Measurements from ENCODE around the gene PPP1R12C.
"Not testable (repeated sequence)": the region's sequence is repeated elsewhere in the genome, so short reads cannot be mapped to it uniquely, and the experiment has no call there.

PPP1R12C gene

DNA sequence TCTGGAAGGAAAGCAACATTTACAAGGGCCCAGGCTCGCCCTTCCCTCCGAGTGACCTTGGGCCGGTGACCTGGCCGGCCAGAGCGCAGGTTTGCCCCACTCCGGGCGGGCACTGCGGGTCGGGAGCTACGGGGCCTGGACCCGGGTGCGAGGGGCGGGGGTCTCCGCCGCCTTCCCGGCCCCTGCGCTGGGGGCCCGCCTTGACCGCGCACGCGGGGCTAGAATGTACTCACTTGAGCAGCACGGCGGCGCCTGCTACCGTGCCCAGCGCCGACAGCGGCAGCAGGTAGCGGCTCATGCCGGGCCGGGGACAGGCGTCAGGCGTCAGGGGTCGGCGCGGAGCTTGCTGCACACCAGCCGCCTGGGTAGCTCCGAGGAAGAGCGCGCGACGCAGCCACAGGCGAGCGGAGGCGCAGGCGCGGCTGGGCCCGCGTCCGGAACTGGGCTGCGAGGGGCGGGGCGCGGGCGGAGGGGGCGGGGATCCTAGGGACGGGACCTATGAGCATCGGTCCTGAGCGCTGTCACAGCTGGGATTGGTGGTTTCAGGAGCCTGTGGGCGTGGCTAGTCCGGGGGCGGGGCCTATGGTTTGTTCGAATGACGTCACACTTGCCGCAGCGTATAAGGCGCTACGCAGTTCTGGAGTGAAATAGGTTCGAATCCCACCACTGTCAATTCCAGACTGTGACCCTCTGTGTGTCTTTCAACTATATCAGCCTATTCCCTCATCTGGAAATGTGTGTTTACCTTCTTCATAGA, 54.5 kb downstream of the PPP1R12C start, which contains the start of gene RDH13:
Gene RDH13 (minus strand): TSS at position 414 of the 757 bp plus-strand sequence. CDS start 116 bp downstream, at position 298.
- H3K4me3 ChIP-seq (ENCODE audit: low read depth, low read length) = peak within 1 kb of the TSS; percentile 68
- DNase-seq (ENCODE audit: low read depth) = peak; percentile 91
- TF ChIP-seq POLR2A (IDR thresholded peaks at IDR 0.05; ENCODE audit: extremely low read depth, insufficient read length) (peak; percentile 70), MYC (IDR thresholded peaks at IDR 0.05; ENCODE audit: low read depth, low read length) (peak; percentile 30; the same call in 1 of the 2 replicates)
- TF ChIP-seq, protein P1, sequence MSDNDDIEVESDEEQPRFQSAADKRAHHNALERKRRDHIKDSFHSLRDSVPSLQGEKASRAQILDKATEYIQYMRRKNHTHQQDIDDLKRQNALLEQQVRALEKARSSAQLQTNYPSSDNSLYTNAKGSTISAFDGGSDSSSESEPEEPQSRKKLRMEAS (IDR thresholded peaks at IDR 0.05; ENCODE audit: low read depth, low read length) = peak; percentile 26; the same call in 1 of the 2 replicates
- TF ChIP-seq, protein P2, sequence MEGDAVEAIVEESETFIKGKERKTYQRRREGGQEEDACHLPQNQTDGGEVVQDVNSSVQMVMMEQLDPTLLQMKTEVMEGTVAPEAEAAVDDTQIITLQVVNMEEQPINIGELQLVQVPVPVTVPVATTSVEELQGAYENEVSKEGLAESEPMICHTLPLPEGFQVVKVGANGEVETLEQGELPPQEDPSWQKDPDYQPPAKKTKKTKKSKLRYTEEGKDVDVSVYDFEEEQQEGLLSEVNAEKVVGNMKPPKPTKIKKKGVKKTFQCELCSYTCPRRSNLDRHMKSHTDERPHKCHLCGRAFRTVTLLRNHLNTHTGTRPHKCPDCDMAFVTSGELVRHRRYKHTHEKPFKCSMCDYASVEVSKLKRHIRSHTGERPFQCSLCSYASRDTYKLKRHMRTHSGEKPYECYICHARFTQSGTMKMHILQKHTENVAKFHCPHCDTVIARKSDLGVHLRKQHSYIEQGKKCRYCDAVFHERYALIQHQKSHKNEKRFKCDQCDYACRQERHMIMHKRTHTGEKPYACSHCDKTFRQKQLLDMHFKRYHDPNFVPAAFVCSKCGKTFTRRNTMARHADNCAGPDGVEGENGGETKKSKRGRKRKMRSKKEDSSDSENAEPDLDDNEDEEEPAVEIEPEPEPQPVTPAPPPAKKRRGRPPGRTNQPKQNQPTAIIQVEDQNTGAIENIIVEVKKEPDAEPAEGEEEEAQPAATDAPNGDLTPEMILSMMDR (IDR thresholded peaks at IDR 0.05; ENCODE audit: low read depth, low read length) = no peak

DNA sequence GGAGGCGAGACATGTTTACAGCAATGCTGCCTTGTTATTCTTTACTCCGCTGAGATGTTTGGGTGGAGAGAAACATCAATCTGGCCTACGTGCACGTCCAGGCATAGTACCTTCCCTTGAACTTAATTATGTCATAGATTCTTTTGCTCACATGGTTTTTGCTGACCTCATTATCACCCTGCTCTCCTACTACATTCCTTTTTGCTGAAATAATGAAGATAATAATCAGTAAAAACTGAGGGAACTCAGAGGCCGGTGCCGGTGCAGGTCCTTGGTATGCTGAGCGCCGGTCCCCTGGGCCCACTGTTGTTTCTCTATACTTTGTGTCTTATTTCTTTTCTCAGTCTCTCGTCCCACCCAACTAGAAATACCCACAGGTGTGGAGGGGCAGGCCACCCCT, 57.1 kb downstream of the PPP1R12C start:
- not testable (repeated sequence) for DNase-seq (ENCODE audit: low read depth); H3K4me3 ChIP-seq (ENCODE audit: low read depth, low read length)

DNA sequence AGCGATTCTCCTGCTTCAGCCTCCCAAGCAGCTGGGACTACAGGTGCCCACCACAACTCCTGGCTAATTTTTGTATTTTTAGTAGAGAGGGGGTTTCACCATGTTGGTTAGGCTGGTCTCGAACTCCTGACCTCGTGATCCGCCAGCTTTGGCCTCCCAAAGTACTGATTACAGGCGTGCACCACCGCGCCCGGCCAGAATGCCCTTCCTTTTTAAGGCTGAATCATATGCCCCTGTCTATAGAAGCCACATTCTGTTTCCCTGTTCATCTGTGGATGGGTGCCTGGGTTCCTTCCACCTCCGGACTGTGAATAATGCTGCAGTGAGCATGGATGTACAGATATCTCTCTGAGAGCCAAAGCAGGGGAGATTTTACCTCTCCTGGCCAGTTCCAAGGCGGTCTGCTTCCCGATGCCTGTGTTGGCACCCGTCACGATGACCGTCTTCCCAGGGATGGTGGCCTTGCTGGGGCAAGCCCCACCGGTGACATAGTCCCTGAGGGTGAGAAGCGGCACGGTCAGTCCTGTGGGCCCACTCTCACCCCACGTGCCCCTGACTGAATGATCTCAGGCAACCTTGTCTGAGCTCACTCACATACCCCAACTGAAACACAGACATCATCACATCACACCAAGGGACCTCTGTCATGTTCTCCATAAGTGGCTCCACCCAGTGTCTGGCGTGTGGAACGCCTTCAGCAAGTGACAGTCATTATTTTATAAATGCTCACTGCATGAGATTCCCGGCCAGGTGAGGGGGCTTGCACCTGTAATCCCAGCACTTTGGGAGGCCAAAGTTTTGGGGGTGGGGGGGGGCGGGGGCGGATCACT, 58.4 kb downstream of the PPP1R12C start:
- TF ChIP-seq, protein P2 (IDR thresholded peaks at IDR 0.05; ENCODE audit: low read depth, low read length) = peak; percentile 4
- TF ChIP-seq, protein P1 (IDR thresholded peaks at IDR 0.05; ENCODE audit: low read depth, low read length) = no peak
- no peak overlapping the region for H3K4me3 ChIP-seq (ENCODE audit: low read depth, low read length)
- no peak for DNase-seq (ENCODE audit: low read depth)

DNA sequence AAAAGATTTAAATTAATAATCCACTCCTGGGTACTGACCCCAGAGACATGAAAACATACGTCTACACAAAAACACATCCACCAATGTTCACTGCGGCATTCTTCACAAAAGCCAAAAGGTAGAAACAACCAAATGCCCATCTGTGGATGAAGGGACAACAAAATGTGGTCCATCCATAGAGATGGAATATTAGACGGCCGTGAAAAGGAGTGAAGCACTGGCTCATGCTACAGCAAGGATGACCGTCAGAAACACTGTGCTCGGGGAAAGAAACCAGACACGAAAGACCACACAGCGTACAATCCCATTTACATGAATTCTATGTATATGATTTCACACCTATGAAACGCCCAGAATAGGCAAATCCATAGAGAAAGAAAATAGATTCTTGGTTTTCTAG, 60.6 kb downstream of the PPP1R12C start:
- no peak overlapping the region for H3K4me3 ChIP-seq (ENCODE audit: low read depth, low read length)
- TF ChIP-seq, protein P2 (IDR thresholded peaks at IDR 0.05; ENCODE audit: low read depth, low read length) = no peak
- TF ChIP-seq, protein P1 (IDR thresholded peaks at IDR 0.05; ENCODE audit: low read depth, low read length) = no peak
- TF ChIP-seq MYC (IDR thresholded peaks at IDR 0.05; ENCODE audit: low read depth, low read length) (no peak), POLR2A (IDR thresholded peaks at IDR 0.05; ENCODE audit: extremely low read depth, insufficient read length) (no peak)
- no peak for DNase-seq (ENCODE audit: low read depth)

DNA sequence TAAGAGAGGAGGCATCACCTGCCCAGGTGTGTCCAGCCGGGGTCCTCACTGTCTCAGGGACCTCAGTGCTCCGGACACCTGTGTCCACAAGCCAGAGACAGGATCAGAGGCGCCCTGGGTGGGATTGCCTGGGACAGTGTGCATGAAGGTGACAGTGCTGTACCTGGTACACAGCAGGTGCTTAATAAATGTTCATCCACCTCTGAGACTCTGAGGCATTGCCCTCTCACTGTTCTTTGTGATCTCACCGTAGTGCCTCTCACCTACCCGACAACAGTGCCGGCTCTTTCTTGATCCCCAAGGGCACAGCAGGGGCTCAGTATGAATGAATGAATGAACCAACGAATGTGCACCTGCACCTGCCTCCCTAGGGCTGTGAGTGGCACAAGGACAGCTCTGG, 63.7 kb downstream of the PPP1R12C start:
- H3K4me3 ChIP-seq (ENCODE audit: low read depth, low read length) = no peak overlapping the region
- no peak for DNase-seq (ENCODE audit: low read depth)
- no peak for TF ChIP-seq POLR2A (IDR thresholded peaks at IDR 0.05; ENCODE audit: extremely low read depth, insufficient read length)
- TF ChIP-seq, protein P2 (IDR thresholded peaks at IDR 0.05; ENCODE audit: low read depth, low read length) = no peak
- TF ChIP-seq, protein P1 (IDR thresholded peaks at IDR 0.05; ENCODE audit: low read depth, low read length) = no peak
- TF ChIP-seq MYC (IDR thresholded peaks at IDR 0.05; ENCODE audit: low read depth, low read length) = no peak

Data from NB4 (cell line).